AG09319 (cell line): ENCODE results near the gene MGRN1.

Experiments
- DNase-seq: peaks from one replicate; pipeline ENCODE4 v3.0.0-alpha.2; 2010; ENCODE audit warnings: low read depth; ENCODE audit errors: extremely low read depth
- TF ChIP-seq, protein P1 (sequence below): IDR thresholded peaks from 2 replicates; pipeline ENCODE4 v1.5.1; 2011; ENCODE audit warnings: low read depth, mild to moderate bottlenecking, inconsistent platforms, low read length, moderate library complexity

MGRN1 gene

DNA sequence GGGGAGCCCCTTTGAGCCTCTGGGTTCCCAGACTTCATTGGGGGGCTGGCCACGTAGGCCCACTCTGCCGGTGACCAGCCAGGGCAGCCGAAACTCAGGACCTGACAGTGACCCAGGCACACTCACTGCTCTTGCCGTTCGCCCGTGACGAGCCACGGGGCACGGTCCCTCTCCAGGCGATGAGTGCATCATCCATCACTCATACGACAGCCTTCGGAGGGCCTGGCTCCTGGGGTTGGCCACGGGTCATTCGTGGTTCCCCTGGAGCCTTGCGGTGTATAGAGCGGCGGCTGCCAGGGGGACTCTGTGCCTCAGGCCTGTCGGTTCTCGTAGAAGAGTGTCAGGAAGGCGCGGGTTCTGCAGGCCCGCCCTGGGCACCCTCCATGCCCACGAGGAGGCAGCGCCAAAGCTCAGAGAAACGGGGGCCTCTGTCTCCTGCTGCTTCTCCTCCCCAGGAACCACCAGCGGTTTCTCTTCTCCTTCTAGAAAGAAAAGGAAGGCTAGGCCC lies 57.5 kb downstream of the MGRN1 start:
- DNase-seq = no peak
- TF ChIP-seq, protein P1, sequence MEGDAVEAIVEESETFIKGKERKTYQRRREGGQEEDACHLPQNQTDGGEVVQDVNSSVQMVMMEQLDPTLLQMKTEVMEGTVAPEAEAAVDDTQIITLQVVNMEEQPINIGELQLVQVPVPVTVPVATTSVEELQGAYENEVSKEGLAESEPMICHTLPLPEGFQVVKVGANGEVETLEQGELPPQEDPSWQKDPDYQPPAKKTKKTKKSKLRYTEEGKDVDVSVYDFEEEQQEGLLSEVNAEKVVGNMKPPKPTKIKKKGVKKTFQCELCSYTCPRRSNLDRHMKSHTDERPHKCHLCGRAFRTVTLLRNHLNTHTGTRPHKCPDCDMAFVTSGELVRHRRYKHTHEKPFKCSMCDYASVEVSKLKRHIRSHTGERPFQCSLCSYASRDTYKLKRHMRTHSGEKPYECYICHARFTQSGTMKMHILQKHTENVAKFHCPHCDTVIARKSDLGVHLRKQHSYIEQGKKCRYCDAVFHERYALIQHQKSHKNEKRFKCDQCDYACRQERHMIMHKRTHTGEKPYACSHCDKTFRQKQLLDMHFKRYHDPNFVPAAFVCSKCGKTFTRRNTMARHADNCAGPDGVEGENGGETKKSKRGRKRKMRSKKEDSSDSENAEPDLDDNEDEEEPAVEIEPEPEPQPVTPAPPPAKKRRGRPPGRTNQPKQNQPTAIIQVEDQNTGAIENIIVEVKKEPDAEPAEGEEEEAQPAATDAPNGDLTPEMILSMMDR = no peak

DNA sequence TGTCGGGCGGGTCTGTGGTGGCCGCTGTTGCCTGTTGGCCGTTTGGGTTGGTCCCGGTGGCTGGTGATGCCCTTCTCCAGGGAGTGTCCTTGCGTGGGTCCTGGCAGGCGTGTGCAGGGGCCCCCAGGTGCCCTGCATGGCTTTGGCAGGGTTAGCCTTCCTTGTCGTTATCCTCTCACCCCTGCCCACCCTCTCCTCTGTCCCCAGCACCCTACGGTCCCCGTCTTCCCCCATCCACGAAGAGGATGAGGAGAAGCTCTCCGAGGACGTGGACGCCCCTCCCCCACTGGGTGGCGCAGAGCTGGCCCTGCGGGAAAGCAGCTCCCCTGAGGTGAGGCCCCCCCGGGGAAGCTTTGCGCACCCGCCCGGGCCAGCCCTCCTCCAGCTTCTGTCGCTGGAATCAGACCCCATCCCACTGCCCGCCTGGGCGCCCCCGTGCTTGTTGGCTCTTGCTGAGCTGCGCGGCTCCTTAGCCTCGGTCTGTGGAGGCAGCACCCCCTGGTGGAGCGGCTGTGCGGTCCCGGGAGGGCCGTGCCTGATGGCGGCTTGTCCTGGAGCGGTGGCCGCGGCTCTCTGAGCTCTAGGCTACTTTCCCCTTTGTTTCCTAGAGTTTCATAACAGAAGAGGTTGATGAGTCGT lies 58.1 kb downstream of the MGRN1 start:
- TF ChIP-seq, protein P1 = peak; percentile 8
- no peak for DNase-seq

DNA sequence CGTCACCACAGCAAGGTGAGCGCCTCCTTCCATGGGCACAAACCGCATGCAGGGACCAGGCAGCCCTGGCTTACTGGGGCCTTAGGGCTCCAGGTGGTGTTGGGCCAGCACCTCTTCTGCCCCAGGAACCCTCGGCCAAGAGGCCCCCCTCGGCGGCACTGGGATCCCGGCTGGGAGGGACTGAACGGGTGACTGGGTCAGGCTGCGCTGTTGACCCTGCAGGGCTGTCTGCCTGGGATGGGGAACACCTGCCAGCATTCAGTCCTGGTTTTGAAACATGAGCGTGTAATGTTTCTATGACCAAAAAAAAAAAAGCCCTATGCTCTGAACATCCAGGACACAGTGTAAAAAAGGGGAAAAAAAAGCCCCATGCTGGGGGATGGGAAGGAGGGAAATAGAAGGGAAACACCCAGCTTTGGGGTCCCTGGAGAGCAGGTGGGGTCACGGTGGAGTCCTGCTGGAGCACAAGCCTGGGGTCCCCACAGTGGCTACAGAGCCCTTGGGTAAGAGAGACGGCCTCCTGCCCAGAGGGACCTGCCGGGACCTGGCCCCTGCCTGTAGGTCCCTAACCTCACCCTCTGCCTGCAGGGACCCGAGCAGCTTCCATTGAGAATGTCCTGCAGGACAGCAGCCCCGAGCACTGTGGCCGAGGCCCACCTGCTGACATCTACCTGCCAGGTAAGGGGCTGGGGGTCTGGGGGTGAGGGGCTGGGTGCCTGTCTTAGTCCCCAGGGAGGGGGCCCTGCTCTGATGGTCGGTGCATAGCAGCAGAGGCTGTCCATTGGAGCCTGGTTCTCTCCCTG lies 58.8 kb downstream of the MGRN1 start:
- TF ChIP-seq, protein P1 = no peak
- no peak for DNase-seq

DNA sequence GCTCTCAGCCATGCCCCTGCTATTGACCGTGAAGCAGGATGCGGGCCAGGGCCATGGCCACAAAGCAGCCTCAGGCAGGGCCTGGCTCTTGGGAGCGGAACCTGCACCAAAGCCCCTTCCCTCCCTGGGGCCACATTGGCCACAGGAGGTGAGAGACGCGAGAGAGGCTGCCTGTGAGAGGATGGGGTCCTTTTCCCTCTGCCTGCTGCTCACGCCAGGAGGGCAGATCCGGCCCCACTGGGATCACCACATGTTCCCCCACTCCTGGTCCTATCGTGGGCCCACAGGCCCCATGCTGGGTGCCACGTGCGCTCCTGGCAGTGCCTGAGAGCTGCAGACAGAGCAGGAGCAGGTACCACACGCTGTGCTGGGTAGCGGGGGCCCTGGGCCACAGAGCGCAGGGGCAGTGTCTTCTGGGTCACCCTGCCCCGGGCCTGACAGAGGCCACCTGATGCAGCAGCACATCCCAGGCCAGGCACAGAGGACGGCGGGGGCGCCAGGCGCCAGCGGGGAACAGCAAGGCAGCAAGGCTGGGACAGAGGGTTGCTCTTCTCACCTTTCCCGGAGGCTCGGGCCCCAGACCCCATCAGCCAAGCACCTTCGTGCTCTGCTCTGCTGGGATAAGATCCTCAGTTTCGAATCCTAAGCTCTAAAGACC lies 59.6 kb downstream of the MGRN1 start:
- TF ChIP-seq, protein P1 = no peak
- no peak for DNase-seq

DNA sequence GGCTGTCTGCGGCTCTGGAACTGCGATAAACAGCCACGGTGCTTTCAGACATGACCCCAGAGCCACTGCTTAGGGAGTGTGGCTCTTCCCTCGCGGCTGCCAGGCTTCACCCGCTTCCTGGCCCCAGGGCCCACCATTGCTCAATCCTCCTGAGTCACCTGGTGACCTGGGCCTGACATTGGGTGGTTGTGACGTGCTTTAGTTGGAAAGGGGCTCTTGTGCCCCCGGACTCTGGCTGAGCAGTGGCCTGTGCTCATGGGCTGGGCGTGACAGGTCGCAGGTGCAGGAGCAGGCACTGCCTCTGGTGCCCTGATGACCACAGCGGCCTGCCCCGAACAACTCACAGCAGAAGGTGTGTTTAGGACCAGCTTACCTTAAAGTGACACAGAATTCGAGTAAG lies 60.1 kb downstream of the MGRN1 start:
- DNase-seq = no peak
- TF ChIP-seq, protein P1 = no peak

DNA sequence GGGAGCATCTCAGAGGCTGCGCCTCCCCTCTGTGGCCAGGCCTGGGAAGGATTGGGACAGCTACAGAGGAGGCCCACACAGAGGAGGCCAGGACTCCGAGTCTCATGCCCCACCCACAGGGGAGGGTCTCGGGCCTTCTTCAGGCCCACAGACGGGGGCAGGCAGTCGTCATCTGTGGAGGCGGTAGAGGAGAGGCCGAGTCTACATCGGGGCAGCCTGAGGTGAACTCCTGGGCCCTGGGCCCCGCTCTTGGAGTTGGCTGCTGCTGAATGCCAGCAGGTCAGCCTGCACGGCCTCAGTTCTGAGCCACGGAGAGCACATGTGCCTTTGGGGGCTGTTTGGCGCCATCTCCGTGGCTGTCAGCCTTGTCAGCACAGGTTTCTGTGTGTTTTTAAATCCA lies 60.7 kb downstream of the MGRN1 start:
- TF ChIP-seq, protein P1 = no peak

More for the DNA sequence above, 60.7 kb downstream of the MGRN1 start:
- no peak for DNase-seq
